Hepatic stellate cell (primary cell): Measurements from ENCODE around the gene FN3K.
A peak's percentile ranks its signal among the peaks of the same experiment; 100 is the strongest.
"Not testable (repeated sequence)": the region's sequence is repeated elsewhere in the genome, so short reads cannot be mapped to it uniquely, and the experiment has no call there.

Source experiments
- DNase-seq: peaks from one replicate; pipeline ENCODE4 v3.0.0; 2011; ENCODE audit warnings: low spot score

Gene FN3K

GRCh38 chr17:82737967-82738877 lies 2.8 kb downstream of the FN3K start:
- no peak for DNase-seq

DNA sequence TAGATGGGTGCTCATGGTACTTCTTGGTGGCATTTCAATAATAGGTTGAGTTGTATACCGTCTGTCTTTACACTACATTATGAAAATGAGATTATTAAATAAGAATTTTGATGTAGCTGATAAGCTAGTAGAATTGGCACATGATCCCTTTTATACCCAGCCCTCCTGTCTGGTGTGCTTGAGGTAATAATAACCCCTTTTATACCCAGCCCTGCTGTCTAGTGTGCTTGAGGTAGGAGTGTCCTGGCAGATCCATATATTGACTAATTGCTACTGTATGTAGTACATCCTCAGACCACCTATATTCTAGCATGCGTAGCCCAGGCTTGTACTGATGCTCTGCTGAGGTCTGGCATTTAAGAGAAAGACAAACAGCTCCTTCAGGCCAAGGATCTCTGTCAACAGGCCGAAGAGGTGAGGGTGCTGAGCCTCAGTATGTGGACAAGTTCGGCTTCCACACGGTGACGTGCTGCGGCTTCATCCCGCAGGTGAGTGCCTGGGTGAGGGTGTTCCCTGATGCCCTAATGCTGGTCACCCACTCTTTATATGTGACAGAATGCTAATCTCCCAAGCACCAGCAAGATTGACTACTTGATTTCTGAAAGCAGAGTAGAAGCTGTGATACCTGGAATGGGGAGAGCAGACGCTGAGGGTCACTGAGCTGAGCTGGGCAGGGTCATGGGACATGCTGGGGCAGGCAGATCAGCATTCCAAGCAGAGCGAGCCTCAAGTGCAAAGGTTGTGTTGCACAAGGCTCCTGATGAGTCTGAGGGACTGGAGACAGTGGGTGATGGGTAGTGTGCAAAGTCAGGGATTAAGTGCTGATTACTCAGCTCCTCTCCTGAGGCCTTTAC lies 5.7 kb downstream of the FN3K start:
- no peak for DNase-seq

- DNase-seq: no peak
Measured at GRCh38 chr17:82743344-82744219, 8.2 kb downstream of the FN3K start.

- not testable (repeated sequence) for DNase-seq
Measured at GRCh38 chr17:82744736-82745135, 9.3 kb downstream of the FN3K start.

- no peak for DNase-seq
Measured at GRCh38 chr17:82745524-82745923, 10.1 kb downstream of the FN3K start.

- DNase-seq: no peak
Measured at GRCh38 chr17:82748756-82749155, 13.3 kb downstream of the FN3K start.

- DNase-seq: no peak
Measured at GRCh38 chr17:82750241-82750908, 15.0 kb downstream of the FN3K start.

DNA sequence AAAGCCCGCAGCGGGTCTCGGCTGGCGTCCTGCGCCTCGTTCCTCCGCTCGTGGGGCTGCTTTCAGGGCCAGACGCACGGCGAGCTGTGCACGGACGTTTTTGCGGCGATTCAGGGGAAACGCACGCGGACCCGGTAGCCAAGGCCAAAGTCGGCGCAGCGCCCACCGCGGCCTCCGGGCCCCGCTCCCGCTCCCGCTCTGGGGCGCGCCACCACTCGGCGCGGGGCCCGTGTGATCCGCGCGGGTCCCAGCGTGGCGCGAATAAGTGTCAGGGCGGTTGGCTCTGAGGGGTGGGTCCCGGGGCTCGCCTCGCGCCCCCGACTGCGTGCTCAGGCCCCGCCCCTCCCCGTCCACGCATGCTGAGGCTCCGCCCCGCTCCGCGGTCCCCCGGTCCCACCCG lies 15.8 kb downstream of the FN3K start:
- DNase-seq: no peak

DNA sequence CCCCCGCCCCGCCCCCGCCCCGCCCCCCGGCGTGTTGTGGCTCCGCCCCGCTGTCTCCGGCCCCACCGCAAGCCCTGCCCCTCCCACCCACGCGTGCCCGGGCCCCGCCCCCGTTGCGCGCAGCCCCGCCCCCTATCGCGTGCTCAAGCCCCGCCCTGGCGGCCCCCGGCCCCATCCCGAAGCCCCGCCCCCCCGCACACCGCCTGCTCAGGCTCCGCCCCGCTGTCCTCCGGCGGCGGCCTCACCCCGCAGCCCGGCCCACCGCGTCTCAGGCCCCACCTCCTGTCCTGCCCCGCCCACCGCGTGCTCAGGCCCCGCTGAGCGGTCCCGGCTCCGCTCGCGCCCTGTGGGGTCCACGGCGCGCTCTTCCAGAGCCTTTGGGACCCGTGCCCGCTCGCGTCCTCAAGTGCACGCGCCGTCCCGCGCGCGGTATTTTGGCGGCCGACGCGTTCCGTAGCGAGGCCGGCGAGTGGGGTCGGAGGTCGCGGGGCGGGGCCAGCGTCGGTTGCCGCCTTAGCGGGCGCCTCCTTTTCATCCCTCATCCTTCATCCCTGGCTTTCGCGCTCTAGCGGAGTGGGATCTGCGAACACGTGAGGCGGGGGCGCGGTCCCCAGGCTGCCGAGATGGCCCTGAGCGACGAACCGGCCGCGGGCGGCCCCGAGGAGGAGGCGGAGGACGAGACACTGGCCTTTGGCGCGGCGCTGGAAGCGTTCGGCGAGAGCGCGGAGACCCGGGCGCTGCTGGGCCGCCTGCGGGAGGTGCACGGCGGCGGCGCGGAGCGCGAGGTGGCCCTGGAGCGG lies 16.4 kb downstream of the FN3K start, which contains the start of gene TBCD:
Gene TBCD (plus strand): TSS at position 495 of the 800 bp plus-strand sequence. CDS start 129 bp downstream, at position 624.
- peak; percentile 96 for DNase-seq

- DNase-seq: peak; percentile 63
Measured at GRCh38 chr17:82752371-82753200, 17.2 kb downstream of the FN3K start.

DNA sequence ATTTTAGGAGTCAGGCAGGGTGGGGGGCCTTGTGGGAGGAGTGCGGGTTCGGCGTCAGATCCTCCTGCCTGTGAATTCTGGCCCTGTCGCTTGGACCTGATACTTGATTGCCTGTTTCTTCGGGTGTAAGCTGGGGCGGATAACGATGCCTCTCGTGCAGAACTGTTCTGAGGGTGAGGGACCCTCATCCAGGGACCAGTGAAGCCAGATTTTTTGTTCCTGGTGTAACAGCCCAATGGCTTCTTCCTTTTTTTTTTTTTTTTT lies 17.7 kb downstream of the FN3K start:
- DNase-seq: no peak

DNA sequence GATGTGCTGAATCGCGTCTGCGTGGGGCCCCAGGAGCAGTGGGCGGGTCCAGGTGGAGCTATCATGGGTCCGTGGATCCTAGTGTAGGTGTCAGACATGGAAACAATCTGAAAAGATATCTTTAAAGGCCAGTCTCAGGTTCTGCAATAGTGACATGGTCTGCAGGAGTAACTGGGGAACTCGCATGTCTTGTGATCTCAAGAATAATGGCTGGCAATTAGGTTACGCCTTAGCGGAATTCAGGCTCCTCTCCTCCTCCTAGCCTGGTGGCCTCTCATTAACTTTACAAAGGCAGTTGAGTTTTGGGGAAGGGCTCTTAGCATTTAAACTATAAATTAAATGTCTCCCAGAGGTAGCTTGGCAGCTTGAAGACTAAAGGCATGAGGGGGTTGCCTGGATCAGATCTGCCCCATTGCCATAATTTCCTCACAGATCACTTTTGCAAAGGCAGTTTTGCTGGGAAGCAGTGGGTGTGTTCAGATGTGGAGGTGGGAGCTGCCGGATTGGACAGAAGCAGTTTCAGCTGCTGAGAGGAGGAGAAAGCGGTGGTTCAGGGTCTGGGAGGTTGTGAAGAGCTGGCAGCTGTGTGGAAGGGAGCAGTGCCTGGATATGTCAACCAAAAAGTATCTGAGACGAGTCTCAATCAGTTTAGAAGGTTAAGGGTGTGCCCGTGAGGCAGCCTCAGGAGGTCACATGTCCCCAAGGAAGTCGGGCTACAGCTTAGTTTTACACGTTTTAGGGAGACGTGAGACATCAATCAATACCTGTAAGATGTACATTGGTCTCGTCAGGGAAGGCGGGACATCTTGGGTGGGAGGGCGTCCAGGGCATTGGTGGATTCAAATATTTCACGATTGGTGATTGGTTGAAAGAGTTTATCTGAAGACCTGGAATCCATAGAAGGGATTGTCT lies 19.1 kb downstream of the FN3K start:
- DNase-seq: no peak

GRCh38 chr17:82756166-82756565 lies 20.8 kb downstream of the FN3K start:
- no peak for DNase-seq

DNA sequence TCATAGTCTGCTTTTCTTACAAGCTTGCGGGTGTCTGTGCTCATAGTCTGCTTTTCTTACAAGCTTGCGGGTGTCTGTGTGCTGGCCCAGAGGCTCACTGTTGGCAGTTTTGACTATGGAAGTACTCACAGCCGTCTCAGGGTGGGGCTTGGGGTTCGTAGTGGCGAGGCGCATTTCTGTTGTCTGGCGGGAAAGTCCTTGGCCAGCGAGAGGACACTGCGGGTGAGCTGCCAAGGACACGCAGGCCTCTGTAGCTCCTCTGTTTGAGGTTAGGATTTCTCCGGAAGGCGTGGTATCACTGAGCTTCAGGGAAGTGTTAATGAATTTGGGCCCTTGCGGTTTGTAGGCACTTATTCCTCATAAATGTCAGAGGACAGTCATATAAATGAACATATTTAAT lies 30.0 kb downstream of the FN3K start:
- DNase-seq: no peak

DNA sequence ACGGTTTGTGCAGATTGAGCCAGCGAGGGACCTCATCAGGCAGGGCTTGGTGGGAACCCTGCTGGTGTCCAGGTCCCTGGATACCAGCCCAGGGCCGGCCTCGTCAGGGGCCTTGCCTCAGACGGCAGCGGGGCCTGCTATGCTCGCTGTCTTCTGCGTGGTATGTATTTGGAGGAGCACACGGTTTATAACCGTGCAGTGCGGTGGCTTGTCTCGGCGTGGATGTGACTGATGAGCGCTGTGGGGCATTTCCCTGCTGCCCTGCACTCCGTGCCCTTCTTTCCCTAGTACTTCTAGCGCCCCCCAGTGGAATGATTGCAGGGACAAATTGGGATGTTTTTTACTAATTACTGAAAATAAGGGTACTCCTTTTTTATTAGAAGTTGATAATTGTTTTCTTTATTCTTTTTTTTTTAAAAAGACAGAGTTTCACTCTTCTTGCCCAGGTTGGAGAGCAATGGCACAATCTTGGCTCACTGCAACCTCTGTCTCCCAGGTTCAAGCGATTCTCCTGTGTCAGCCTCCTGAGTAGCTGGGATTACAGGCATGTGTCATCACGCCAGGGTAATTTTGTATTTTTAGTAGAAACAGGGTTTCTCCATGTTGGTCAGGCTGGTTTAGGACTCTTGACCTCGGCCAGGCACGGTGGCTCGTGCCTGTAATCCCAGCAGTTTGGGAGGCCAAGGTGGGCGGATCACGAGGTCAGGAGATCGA lies 31.8 kb downstream of the FN3K start:
- DNase-seq: peak; percentile 41

DNA sequence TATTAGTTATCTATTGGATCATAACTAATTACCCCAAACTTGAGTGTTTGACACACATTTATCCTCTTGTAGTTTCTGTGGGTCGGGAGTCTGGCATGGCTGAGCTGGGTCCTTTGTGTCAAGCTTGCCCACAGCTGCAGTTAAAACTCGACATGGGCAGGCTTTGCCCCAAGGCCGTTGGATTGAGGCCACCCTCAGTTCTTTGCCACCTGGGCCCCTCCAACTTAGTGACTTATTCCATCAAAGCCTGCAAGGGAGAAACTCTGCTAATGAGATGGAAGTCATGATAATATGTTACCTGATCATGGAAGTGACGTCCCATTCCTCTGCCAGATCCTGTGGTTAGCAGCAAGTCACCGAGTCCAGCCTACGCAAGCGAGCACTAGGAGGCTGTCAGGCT lies 33.6 kb downstream of the FN3K start:
- DNase-seq: no peak

DNA sequence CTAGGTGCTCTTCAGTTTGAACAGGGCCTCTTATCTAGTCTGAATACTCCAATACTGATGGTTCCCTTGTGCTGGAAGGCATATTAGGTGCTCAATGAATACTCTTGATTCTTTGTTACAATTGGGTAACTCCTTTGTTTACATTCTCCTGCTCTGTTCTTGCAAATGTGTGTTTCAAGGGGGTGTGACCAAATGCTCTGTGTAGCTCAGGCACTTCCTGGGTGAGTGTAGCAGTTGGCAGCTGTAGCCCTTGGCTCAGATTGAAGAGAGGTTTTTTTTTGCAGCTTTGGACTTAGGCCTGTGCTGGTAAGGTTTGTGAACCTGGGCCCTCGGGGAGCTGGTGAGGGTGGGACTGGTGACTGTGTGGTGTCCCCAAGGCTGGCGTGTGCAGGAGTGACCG lies 36.6 kb downstream of the FN3K start:
- peak; percentile 79 for DNase-seq

DNA sequence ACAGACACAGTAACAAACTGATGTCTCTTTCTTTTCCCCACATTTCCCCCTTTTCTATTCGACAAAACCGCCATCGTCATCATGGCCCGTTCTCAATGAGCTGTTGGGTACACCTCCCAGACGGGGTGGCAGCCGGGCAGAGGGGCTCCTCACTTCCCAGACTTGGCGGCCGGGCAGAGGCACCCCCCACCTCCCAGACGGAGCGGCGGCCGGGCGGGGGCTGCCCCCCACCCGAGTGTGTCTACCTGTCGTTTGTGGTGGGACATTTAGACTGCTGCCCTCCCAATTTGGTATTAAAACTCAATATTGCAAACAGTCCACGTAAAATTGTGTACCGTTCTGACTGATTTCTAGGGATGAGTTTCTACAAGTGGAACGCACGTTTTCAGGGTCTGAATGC lies 39.0 kb downstream of the FN3K start:
- not testable (repeated sequence) for DNase-seq
